ENCODE results near the gene SF3B2.
A peak's percentile ranks its signal among the peaks of the same experiment; 100 is the strongest.
"Not testable (repeated sequence)": the region's sequence is repeated elsewhere in the genome, so short reads cannot be mapped to it uniquely, and the experiment has no call there.

Gene SF3B2

GRCh38 chr11:66052664-66052982 lies 459 bp downstream of the SF3B2 start:
- DNase-seq, result no peak

- no peak for DNase-seq
These were observed 2.9 kb downstream of the SF3B2 start for GRCh38 chr11:66055021-66055420.

DNA sequence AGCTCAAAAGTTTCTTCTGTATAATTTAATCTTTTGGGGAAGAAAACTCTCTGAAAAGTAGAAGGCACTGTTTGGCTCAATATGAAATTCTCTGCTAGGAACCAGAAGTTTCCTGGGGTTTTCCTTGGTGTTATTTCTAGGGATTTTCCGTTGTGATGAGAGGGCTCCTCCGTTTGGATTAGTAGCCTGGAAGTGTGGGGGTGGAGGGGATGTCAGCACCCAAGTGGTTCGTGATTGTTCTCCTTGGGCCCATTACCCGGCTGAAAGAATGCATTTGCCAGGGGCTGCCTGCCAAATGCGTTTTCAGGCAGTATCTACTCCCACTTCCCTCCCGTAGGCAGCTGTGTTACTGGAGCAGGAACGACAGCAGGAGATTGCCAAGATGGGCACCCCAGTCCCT lies 4.3 kb downstream of the SF3B2 start:
- DNase-seq, result no peak

GRCh38 chr11:66059966-66060680 lies 8.0 kb downstream of the SF3B2 start:
- DNase-seq, result no peak

GRCh38 chr11:66061268-66061667 lies 9.1 kb downstream of the SF3B2 start:
- no peak for DNase-seq

DNA sequence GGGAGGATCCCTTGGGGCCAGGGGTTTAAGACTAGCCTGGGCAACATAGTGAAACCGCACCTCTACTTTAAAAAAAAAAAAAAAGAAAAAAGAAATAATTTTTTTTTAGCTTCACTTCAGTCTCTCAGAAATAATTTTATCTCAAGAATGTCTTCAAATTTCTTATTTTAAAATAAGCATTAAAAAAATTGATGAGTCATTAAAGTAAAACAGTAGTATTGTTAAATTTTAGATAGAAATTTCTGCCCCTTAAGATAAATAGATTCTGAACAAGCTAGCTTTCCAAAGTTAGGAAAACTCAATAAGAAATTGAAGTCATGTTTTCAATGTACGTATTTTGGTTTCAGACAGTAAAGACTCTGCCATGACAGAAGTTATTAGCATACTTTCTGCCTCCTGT lies 10.2 kb downstream of the SF3B2 start:
- no peak for DNase-seq

DNA sequence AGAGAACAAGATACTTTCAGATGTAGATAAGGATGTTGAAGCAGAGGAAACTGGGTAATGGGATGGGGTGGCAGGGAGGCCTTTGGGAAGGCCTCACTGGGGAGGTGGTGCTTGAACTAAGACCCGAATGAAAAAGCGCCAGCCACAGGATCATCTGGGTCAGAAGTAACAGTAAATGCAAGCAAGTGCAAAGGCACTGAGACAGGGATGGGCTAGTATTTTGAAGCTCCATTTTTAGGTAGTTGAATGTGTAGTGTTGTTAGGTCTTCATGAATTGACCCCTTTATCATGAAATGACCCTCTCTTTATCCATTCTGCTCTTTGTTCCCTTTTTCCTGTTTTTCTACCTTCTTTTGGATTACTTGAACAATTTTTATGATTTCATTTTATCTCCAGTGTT lies 11.7 kb downstream of the SF3B2 start:
- DNase-seq, result no peak

- no peak for DNase-seq
These were observed 12.4 kb downstream of the SF3B2 start for GRCh38 chr11:66064571-66064970.

GRCh38 chr11:66066751-66067150 lies 14.6 kb downstream of the SF3B2 start:
- no peak for DNase-seq

DNA sequence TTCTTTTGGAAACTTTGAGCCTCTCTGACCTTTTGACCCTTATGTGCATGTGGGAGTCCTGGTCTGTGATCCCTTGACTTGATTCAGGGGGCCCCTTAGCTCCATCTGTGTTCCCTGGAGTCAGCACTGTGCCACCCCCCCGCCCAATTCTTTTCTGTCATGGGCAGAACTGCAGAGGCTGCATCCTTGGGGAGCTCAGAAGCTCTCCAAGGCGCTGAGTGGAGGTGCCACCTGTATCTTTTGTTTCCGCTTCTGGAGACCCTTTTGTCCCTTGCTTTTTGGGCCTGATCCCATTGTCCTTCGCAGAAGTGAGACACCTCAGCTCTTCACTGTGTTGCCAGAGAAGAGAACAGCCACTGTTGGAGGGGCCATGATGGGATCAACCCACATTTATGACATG lies 15.5 kb downstream of the SF3B2 start:
- DNase-seq, result no peak

DNA sequence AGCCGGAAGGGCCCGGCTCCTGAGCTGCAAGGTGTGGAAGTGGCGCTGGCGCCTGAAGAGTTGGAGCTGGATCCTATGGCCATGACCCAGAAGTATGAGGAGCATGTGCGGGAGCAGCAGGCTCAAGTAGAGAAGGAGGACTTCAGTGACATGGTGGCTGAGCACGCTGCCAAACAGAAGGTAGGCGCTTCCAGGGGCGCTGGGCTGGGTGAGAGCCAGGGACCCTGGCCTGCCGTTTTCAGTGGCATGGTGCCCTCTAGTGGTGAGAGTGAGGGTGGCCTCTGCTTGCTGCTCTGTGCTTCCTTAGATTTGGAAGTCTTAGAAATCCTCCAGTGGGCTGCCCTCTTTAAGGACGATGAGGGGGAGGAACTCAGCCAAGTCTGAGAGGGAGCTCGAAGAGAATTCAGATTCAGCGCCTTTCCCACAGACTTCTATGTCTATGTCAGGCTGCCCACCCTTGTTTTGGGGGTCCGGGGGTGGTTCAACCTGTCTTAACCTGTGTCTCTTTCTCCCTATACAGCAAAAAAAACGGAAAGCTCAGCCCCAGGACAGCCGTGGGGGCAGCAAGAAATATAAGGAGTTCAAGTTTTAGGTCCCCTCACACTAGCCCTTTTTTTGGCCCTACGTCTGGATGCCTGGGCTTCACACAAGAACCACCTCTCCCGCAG lies 16.1 kb downstream of the SF3B2 start:
- DNase-seq, result peak; percentile 41

DNA sequence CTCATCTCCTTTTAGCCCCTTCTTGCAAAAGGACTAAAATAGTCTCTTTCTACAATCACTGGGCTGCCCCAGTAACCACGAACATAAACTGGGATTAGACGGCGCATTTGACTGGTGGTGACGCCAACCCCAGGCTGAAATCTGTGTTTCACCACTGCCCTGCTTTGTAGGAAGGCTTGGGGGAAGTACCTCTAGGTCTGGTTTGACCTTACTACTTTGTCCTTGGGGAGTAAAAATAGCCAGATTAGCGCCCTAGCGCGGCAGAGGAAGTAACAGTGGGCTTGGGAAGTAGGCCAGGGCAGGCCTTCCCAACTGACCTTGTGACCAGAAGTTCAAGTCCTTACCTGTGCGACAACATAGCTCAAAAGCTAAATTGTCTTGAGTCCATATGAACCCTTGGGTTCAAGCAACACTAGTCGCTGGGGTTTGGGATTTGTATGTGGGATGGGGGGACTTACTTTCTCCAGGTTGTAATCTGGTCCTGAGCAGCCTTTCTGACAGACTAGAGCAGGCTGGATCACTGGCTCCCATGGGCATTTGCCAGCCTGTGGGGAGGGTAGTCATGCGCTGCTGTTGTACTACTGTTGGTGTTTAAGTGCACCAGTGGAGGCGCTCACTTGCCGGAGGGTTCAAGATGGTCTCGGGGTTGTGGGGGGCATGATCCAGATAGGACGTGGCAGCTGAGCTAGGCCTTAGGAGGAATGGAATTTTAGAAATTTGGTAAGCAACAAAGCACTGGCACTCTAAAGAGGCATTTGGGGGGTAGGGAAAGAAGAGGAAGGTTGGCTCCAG lies 17.0 kb downstream of the SF3B2 start:
- DNase-seq, result peak; percentile 50

DNA sequence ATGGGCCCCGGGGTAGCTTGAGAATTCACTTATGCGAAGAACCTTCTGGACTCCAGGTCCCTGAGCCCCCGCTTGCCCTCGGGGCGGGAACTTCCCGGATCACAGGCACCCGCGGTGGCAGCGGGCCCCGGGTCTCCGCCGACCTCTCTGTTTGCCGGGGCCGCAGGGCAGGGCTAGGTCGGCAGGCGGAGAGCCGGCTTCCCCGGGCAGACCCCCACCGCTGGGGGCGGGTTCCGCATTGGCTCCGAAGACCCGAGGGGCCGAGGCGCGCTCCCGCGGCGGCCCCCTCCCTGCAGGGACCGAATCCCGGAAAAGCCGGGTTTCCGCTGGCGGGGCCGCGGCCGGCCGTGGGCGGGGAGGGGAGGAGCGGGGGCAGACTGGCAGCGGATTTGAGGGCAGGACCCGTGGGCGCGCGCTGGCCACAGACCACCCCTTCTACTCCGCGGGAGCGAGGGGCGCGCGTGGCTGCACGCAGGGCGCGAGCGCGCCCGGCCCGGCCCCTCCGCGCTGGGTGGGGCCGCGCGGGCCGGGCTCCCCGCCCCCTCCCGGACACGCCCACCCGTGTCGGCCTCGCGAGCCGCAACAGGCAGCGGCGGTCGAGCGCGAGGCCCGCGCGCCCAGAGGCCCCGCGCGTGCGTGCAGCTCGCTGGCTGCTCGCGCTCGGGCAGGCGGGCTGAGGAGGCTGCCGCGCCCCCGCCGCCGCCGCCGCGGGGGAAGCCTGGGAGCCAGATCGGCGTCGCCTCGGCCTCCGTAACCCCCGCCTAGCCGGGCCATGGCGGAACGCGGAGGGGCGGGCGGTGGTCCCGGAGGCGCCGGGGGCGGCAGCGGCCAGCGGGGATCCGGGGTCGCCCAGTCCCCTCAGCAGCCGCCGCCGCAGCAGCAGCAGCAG lies 17.8 kb downstream of the SF3B2 start, which contains the start of gene PACS1:
Gene PACS1, plus strand, starts transcription at position 558 of the 889 bp plus-strand sequence. Its CDS starts 215 bp downstream, at position 773.
- peak; percentile 72 for DNase-seq

DNA sequence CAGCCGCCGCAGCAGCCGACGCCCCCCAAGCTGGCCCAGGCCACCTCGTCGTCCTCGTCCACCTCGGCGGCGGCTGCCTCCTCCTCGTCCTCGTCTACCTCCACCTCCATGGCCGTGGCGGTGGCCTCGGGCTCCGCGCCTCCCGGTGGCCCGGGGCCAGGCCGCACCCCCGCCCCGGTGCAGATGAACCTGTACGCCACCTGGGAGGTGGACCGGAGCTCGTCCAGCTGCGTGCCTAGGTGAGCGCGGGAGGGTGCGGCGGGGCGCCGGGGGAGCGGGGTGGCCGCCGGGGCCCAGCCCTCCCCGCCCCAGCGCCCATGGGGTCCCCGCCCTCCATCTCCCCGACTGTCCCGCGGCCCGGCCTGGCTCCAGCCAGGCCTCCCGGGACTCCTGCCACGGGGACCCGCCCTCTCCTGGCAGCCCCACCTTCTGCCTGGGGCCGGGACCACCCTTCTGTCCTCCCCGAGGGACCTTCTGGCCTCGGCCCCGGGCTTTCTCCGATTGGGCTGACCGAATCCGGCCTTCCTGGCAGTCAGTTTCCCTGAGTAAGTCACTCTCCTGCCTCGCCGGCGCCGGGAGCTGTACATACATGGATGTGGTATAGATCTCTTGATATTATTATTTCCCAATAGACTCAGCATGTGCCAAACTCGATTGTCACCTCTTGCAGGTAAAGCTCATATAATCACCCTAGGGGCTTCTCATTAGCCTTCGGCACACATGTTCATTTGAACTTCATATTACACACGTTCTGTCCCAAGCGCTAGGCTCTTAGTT lies 18.6 kb downstream of the SF3B2 start:
- DNase-seq, result peak; percentile 10

DNA sequence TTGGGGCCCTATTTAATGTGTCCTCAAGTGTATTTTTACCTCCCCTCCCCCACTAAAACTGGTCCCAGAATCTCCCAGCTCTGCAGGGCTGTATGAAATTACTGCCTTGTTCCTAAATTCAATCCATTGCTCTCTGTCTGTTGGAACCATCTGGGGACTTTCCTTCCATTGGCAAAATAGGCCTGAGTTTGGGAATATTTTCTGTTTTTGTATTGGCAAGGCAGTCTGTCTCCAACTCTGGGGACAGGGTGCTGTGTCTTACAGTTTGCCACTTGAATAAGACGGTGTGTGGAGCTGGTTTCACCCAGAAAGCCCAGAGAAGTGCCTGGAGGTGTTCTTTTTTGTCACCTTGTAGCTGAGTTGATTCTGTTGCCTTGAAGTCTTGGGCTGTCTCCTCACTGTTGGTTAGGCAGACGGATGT lies 19.2 kb downstream of the SF3B2 start:
- no peak for DNase-seq

- DNase-seq, result no peak
These were observed 19.9 kb downstream of the SF3B2 start for GRCh38 chr11:66072081-66072480.

- no peak for DNase-seq
These were observed 20.4 kb downstream of the SF3B2 start for GRCh38 chr11:66072518-66072917.

GRCh38 chr11:66073669-66074068 lies 21.5 kb downstream of the SF3B2 start:
- DNase-seq, result no peak

GRCh38 chr11:66075273-66075672 lies 23.1 kb downstream of the SF3B2 start:
- no peak for DNase-seq

DNA sequence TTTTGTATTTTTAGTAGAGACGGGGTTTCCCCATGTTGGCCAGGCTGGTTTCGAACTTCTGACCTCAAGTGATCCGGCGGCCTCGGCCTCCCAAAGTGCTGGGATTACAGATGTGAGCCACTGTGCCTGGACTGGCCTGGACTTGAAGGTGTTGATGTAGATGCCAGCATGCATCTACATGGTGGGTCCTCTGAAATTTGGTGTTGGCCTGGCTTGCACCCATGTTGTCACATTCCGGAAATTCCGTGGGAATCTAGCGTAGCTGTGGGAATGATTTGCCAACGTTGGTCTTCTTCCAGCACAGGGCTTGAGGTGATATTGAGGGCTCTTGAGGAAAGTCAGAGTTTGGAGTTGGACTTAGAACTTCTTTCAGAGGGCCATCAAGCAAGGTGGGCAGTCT lies 24.4 kb downstream of the SF3B2 start:
- DNase-seq, result no peak

- no peak for DNase-seq
These were observed 25.8 kb downstream of the SF3B2 start for GRCh38 chr11:66077927-66078326.

DNA sequence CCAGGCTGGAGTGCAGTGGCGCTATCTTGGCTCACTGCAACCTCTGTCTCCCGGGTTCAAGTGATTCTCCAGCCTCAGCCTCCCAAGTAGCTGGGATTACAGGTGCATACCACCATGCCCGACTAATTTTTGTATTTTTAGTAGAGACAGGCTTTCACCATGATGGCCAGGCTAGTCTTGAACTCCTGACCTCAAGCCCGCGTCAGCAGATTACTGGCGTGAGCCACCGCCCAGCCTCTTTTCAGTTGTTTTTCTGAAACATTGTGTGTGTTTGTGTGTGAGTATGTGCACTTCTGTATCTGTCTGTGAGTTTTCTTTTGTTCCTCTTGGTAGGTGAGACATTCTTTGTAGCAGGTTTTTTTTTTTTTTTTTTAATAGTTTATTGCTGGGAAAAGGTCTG lies 26.8 kb downstream of the SF3B2 start:
- DNase-seq, result not testable (repeated sequence)

Data from amniotic stem cell (primary cell).